Measurements from ENCODE around the gene APOC3.

DNA sequence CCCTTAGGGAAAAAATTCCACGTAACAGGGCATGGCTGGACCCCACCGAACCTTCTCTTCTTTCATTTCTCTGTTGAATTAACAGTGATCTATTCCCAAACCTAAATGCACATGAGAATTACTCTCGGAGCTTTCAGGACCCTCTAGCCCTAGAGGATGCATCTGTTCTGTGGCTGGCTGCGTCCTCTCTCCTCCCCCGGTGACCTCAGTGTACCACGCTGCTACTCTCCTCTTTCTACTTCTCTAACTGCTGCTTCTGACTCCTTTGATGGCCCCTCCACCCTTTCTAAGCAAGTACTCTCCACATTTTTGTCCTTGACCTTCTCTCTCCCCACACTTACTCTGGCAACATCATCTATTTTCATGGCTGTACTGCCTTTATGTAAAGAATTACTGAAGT lies 19.8 kb downstream of the APOC3 start:
- TF ChIP-seq, protein P1, sequence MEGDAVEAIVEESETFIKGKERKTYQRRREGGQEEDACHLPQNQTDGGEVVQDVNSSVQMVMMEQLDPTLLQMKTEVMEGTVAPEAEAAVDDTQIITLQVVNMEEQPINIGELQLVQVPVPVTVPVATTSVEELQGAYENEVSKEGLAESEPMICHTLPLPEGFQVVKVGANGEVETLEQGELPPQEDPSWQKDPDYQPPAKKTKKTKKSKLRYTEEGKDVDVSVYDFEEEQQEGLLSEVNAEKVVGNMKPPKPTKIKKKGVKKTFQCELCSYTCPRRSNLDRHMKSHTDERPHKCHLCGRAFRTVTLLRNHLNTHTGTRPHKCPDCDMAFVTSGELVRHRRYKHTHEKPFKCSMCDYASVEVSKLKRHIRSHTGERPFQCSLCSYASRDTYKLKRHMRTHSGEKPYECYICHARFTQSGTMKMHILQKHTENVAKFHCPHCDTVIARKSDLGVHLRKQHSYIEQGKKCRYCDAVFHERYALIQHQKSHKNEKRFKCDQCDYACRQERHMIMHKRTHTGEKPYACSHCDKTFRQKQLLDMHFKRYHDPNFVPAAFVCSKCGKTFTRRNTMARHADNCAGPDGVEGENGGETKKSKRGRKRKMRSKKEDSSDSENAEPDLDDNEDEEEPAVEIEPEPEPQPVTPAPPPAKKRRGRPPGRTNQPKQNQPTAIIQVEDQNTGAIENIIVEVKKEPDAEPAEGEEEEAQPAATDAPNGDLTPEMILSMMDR (IDR thresholded peaks at IDR 0.05): no peak
- no peak for TF ChIP-seq POLR2A (IDR thresholded peaks at IDR 0.05)

All from body of pancreas (tissue), 4 donors.